ENCODE measurements around the gene CORIN. TPM values are rescaled to one million over a fixed set of nuclear protein-coding genes. Genes with fewer than 3 reads are reported as not detected.

CORIN gene
- polyA plus RNA-seq, 1 of the 3 experiments (the other 2 are of a cell fraction): 1.1 TPM

DNA sequence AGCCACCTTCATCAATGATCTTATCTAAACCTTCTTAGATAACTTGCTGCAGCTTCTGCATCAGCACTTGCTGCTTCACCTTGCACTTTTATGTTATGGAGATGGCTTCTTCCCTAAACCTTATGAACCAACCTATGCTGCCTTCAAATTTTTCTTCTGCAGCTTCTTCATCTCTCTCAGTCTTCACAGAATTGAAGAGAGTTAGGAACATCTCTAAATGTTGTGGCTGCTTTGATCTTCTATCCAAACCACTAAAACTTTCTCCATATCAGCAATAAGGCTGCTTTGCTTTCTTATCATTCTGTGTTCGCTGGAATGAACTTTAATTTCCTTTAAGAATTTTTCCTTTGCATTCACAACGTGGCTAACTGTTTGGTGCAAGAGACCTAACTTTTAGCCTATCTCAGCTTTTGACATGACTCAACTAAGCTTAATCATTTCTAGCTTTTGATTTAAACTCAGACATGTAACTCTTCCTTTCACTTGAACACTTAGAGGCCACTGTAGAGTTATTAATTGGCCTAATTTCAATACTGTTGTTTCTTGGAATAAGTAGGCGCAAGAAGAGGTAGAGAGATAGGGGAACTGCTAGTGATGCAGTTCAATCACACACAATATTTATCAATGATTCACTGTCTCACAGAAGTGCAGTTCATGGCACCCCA lies 36.1 kb upstream of the CORIN start:
- Histone ChIP-seq H4K20me1 (ENCODE audit: insufficient read depth) (no peaks in the 10 kb centered on the region), H3F3A (replicated peaks; ENCODE audit: insufficient read depth) (no peaks in the 10 kb centered on the region), H3K9me3 (no peaks in the 10 kb centered on the region; the same call in 1 of the 2 replicates), H3K27ac (ENCODE audit: low read depth in 2 of 2, low read length in 1 of 2) (no peak overlapping the region), H3K9ac (no peak overlapping the region), H3K36me3 (replicated peaks in 1 of 2; ENCODE audit: control insufficient read depth in 1 of 2, insufficient read depth in 2 of 2, low read length in 1 of 2) (peaks cover 78 to 80% of the 10 kb centered on the region in 2 experiments), H3K4me1 (ENCODE audit: control insufficient read depth in 1 of 2, insufficient read depth in 2 of 2, low read depth in 1 of 2, low read length in 1 of 2) (no peaks in the 10 kb centered on the region), H2AFZ (ENCODE audit: low read depth) (no peak overlapping the region), H3K4me3 (ENCODE audit: low read depth in 2 of 2, low read length in 1 of 2) (no peak overlapping the region), H3K79me2 (ENCODE audit: insufficient read depth) (peaks cover 7% of the 10 kb centered on the region; the same call in 1 of the 2 replicates), H3K9me2 (no peaks in the 10 kb centered on the region), H3K4me2 (no peak overlapping the region), H3K27me3 (ENCODE audit: insufficient read depth) (no peaks in the 10 kb centered on the region)
- POLR2A ChIA-PET: no interaction called here
- CTCF ChIA-PET: interaction anchor here (0.8 kb wide), 1 partner anchor 38 kb away, joined by 3 read pairs; no protein-coding TSS in a partner anchor
- no peak for DNase-seq
- TF ChIP-seq, protein P1, sequence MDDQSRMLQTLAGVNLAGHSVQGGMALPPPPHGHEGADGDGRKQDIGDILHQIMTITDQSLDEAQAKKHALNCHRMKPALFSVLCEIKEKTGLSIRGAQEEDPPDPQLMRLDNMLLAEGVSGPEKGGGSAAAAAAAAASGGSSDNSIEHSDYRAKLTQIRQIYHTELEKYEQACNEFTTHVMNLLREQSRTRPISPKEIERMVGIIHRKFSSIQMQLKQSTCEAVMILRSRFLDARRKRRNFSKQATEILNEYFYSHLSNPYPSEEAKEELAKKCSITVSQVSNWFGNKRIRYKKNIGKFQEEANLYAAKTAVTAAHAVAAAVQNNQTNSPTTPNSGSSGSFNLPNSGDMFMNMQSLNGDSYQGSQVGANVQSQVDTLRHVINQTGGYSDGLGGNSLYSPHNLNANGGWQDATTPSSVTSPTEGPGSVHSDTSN (IDR thresholded peaks at IDR 0.05): no peak
- TF ChIP-seq ELF1 (IDR thresholded peaks at IDR 0.05) (no peak), GABPA (IDR thresholded peaks at IDR 0.05; ENCODE audit: low read depth) (no peak), CTCF (IDR thresholded peaks at IDR 0.05) (no peak), REST (IDR thresholded peaks at IDR 0.05; ENCODE audit: low read depth, low read length) (no peak), SMC3 (IDR thresholded peaks at IDR 0.05; ENCODE audit: low read depth, low read length) (no peak), POLR2AphosphoS5 (IDR thresholded peaks at IDR 0.05; ENCODE audit: low read depth, low read length) (no peak), ZBTB33 (IDR thresholded peaks at IDR 0.05; ENCODE audit: borderline replicate concordance, low read depth) (no peak), TEAD4 (IDR thresholded peaks at IDR 0.05; ENCODE audit: borderline replicate concordance, insufficient read depth) (no peak), TAF1 (IDR thresholded peaks at IDR 0.05; ENCODE audit: borderline replicate concordance, low read depth, low read length) (no peak), GATA2 (CRISPR knock-in tag; IDR thresholded peaks at IDR 0.05) (no peak), RFX5 (IDR thresholded peaks at IDR 0.05; ENCODE audit: low read length) (no peak), MEF2A (IDR thresholded peaks at IDR 0.05; ENCODE audit: borderline replicate concordance, low read depth) (no peak), CHD2 (IDR thresholded peaks at IDR 0.05; ENCODE audit: low read length, partially characterized antibody) (no peak), FOXJ3 (CRISPR knock-in tag; IDR thresholded peaks at IDR 0.05) (no peak), USF1 (IDR thresholded peaks at IDR 0.05; ENCODE audit: borderline replicate concordance, low read depth) (no peak), RCOR1 (IDR thresholded peaks at IDR 0.05; ENCODE audit: low read length) (no peak), MXI1 (IDR thresholded peaks at IDR 0.05; ENCODE audit: low read depth, low read length) (no peak)
- TF ChIP-seq, protein P2, sequence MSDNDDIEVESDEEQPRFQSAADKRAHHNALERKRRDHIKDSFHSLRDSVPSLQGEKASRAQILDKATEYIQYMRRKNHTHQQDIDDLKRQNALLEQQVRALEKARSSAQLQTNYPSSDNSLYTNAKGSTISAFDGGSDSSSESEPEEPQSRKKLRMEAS (IDR thresholded peaks at IDR 0.05; ENCODE audit: low read depth): no peak
- TF ChIP-seq, protein P3, sequence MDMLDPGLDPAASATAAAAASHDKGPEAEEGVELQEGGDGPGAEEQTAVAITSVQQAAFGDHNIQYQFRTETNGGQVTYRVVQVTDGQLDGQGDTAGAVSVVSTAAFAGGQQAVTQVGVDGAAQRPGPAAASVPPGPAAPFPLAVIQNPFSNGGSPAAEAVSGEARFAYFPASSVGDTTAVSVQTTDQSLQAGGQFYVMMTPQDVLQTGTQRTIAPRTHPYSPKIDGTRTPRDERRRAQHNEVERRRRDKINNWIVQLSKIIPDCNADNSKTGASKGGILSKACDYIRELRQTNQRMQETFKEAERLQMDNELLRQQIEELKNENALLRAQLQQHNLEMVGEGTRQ (IDR thresholded peaks at IDR 0.05; ENCODE audit: borderline replicate concordance, low read depth, low read length): no peak
- 94% methylated on average over 3 of the region's 3 CpGs for WGBS (ENCODE audit: low lambda C conversion rate)

Data from SK-N-SH (cell line).